ENCODE results near the gene RRAD.

Gene RRAD

GRCh38 chr16:66917741-66918140 is 7.6 kb downstream of the RRAD start:
- no peak for DNase-seq (ENCODE audit: low spot score)

GRCh38 chr16:66916518-66916917 is 8.8 kb downstream of the RRAD start:
- no peak for DNase-seq (ENCODE audit: low spot score)

GRCh38 chr16:66915041-66915440 is 10.3 kb downstream of the RRAD start:
- DNase-seq (ENCODE audit: low spot score): no peak

DNA sequence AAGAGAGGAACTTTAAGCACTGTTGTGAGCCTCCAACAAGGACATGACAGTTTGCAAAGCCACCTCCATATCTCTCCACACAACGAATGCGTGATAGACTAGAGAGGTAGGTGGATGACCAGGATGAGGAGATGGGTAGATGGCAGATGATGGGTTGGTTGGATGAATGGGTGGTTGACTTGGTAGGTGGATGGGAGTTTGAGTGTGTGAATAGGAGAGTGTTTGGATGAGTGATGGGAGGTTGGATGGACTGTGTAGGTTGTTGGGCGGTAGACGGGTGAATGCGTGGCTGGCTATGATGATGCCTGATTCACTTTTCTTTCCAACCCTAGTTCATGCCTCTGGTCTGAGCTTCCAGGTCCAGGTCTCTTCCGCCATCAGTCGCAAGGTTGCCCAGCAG is 10.8 kb downstream of the RRAD start:
- no peak for DNase-seq (ENCODE audit: low spot score)

DNA sequence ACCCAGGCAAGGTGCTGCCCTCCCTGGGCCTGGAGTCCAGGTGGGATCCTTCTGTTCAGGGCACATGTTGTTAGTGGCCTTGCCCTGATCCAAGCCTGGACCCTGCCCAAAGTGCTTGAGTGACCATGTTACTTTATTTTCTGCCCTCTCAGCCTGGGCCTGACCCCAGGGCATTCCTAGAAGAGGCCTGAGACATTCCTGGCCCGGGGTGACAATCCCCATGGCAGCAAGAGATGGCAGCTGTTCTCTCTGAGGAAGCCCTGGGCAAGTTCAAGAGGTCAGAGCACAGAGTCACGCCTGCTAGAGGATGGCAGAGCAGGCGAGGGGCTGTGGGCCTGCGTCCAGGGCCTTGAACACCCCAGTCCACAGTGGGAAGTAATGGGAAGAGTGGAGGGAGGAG is 11.6 kb downstream of the RRAD start:
- DNase-seq (ENCODE audit: low spot score): no peak

- no peak for DNase-seq (ENCODE audit: low spot score)
These were observed 12.3 kb downstream of the RRAD start for GRCh38 chr16:66913081-66913480.

- DNase-seq (ENCODE audit: low spot score): no peak
These were observed 13.5 kb downstream of the RRAD start for GRCh38 chr16:66911801-66912200.

DNA sequence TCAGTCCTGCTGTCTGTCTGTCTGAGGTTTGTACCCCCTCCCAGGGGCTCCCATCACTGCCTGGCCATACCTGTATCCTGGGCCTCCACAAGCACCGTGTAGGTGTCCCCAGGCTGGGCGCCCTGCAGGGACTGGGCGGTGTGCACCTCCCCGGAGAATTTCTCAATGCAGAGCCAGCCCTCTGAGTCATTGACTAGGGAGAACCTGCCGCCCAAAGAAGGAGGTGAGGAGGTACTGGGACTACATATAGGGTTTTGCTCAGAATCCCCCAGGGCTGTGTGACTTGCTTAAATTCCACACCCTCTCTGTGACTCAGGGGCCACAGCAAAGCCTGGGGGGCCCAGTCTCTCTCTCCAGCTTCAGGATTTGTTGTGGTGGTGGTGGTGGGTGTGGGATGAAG is 14.2 kb downstream of the RRAD start:
- no peak for DNase-seq (ENCODE audit: low spot score)

DNA sequence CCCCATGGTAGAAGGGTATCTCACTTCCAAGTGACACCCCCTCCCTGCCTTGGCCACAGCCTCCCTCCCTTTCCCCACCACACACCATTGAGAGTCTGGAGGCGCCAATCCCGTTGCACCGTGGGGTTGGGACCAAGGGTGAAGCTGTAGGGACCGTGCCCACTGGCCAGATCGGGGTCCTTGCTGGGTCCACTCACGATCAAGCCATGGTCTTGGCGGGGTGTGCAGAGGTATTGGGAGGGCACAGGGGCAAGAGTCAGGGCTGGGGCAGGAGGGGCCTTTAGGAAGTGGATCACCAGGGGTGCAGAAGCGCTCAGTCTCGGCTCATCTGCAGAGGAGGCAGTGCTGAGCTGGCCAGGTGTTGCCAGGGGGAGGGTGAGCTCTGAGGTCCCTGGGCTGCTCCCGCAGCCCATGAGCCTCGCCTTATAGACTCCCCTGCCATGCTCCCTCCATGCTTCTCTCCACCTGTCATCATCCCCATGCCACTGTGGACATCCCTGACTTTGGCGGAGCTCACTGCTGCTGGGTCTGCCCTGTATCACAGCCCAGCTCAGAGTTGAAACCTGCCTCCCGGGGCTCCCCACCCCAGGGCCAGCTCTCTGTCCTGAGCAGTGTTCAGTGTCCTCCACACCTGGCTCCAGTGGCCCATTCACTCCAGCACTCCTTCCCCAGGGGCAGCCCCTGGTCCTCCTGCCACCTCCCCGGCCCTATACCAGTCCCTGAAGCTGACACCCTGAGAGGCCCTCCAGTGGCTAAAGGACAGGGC is 15.0 kb downstream of the RRAD start:
- no peak for DNase-seq (ENCODE audit: low spot score)

DNA sequence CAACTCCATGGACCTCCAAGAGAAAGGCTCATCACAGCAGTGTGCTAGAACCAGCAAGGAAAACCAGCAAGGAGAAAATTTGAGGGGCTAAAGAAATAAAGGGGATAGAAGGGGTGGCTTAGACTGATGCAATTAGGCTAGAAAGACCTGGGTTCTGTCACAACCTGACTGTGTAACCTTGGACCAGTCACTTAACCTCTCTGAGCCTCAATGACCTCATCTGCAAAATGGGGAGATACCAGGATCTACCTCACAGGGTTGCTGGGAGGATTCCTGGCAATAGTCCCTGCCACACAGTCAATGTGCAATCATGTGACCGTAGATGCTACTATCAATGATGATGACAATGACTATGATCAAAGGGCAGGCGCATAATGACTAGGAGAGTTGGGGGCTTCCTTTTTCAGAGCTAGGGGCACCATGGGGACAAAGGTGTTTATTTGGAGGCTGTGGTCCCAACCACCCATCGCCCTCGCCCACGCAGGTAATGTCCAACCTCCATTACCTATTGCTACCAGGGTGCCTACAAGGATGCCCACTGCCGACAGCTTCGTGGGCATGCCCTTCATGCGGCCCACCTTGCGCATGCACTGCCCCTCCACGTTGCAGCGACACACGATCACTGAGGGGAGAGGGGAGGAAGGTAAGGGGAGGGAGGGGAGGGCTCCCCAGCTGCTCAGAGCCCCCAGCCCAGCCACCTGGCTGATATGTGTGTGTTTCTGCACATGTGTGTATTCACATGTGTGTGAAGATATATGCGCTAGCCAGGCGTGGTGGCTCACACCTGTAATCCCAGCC is 16.4 kb downstream of the RRAD start:
- DNase-seq (ENCODE audit: low spot score): no peak

GRCh38 chr16:66908116-66908515 is 17.2 kb downstream of the RRAD start:
- DNase-seq (ENCODE audit: low spot score): no peak

DNA sequence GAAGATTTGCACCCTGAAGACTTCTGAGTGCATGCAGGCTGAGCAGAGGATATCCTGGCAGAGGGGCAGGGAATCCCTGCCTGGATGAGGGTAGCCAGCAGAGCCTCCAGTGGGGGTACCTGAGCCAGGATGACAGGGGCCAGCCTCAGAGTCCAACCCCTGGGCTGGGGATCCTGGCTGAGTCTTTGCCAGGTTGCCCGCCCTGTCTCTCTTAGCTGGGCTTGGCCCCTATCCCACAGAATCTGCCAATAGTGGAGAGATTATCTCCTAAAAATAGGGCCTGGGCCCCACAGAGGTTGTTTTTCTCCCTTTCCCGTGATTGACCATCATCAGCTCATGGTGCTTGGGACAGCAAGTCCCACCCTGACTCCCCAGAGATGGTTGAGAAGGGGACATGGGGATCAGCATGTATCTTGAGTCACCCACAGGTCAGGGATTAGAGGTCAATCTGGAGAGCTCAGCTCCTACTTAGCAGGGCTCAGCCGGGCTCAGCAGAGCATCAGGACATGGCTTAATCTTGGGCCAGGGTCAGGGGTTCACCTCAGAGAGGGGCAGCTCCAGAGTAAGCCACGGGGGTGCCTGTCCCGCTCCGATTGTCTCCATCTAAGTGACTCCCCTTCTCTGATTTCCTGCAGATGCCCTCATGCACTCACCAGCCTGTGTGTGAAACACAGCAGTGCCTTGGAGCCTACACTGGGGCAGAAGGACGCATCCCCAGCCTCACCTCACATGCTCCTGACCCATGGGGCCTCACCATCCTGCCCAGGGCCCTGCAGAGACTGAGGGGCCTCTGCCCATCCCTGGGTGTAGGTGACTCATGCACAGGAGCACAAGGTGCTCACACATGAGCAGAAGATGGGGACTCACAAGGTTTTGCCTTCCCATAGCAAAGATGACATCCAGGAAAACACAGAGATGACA is 18.2 kb downstream of the RRAD start:
- DNase-seq (ENCODE audit: low spot score): no peak

DNA sequence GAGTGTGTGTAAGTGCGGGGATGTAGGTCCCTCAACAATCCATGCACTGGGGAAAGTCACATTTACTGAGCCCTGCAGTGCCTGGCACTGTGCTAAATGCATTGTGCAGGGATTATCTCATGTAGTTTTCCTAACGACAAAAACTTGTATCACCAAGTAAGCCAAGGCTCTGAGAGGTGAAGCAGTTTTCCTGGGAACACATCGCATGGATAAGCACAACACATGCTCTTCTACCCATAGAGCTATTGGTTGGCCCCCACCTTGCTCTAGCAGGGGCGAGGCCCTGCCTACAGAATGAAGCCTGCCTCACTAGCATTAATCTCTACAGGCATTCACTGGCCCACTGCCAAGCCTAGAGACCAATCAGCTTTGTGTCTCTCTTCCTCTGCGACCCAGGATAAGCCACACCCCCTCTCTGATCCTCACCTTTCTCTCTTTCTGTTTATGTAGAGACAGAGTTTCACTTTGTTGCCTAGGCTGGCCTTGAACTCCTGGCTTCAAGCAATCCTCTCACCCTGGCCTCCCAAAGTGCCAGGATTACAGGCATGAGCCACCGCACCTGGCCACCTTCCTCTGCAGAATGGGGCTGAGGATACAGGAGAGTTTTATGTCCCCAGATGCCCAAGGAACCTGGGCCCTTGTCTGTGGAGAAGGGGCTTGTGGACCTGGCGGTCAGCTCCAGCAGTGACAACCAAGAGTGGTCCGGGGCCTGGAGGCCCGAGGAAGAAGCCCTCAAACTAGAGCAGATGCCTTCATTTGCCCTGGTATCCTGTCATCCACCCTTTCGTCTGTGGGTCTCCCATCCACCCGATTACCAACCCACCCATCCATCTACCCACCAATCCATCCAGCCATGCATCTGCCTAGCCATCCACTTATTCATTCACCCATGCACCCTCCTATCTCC is 19.4 kb downstream of the RRAD start:
- DNase-seq (ENCODE audit: low spot score): no peak

GRCh38 chr16:66904846-66905632 is 20.3 kb downstream of the RRAD start:
- DNase-seq (ENCODE audit: low spot score): no peak

- no peak for DNase-seq (ENCODE audit: low spot score)
These were observed 20.9 kb downstream of the RRAD start for GRCh38 chr16:66904428-66904845.

- DNase-seq (ENCODE audit: low spot score): no peak
These were observed 21.5 kb downstream of the RRAD start for GRCh38 chr16:66903544-66904427.

- DNase-seq (ENCODE audit: low spot score): no peak
These were observed 22.4 kb downstream of the RRAD start for GRCh38 chr16:66902648-66903543.

DNA sequence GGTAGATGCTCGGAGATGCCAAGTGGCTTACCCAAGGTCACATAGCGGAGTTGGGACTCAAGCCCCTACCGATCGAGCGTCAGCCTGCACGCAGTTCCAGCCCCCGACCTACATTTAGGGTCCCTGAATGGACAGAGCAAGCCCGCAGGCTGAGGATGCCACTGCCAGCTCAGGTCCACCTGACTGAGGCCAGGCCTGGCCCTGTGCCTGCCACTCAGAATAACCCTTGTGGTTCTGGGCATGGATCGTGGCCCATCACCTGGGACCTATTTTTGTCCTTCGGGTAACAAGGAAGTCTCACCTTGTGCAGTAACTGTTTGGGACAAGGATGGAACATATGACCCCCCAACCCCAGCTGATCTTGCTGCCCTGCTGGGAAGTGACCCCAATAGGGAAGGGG is 23.7 kb downstream of the RRAD start:
- DNase-seq (ENCODE audit: low spot score): no peak

Data from AG08395 (cell line).